Mesendoderm (in vitro differentiated cells): ENCODE data around the gene CCL18.
"Not testable (repeated sequence)": the region's sequence is repeated elsewhere in the genome, so short reads cannot be mapped to it uniquely, and the experiment has no call there.

Source experiments
- DNase-seq: peaks from one replicate; pipeline ENCODE4 v3.0.0; 2013
- H2AK5ac ChIP-seq: 2 replicates; pipeline ENCODE4 v1.6.1; 2013; ENCODE audit warnings: low read length, inconsistent platforms
- H2BK120ac ChIP-seq: 2 replicates; pipeline ENCODE4 v1.6.1; 2013; ENCODE audit warnings: low read depth, mild to moderate bottlenecking, low read length, moderate library complexity, mixed read lengths
- H2BK15ac ChIP-seq: replicated peaks from 2 replicates; pipeline ENCODE4 v1.6.1; 2013; ENCODE audit warnings: low read depth, mild to moderate bottlenecking, moderate library complexity
- H2BK5ac ChIP-seq: 2 replicates; pipeline ENCODE4 v1.6.1; 2013; ENCODE audit warnings: low read length, inconsistent platforms
- H3K18ac ChIP-seq: 2 replicates; pipeline ENCODE4 v1.6.1; 2013; ENCODE audit warnings: mild to moderate bottlenecking, low read length, mixed read lengths
- H3K23ac ChIP-seq: one replicate; pipeline ENCODE4 v1.6.1; 2013; ENCODE audit warnings: low read length
- H3K27ac ChIP-seq: 2 replicates; pipeline ENCODE4 v1.5.1; 2013; ENCODE audit warnings: low read depth, mild to moderate bottlenecking, inconsistent platforms, low read length, moderate library complexity
- H3K27me3 ChIP-seq: 2 replicates; pipeline ENCODE4 v1.6.1; 2013; ENCODE audit warnings: low read length, control low read depth, mild to moderate bottlenecking, inconsistent platforms; ENCODE audit not compliant: insufficient read depth, poor library complexity
- H3K36me3 ChIP-seq: 2 replicates; pipeline ENCODE4 v1.6.1; 2013; ENCODE audit warnings: low read length, inconsistent platforms; ENCODE audit not compliant: control insufficient read depth, insufficient read depth
- H3K4ac ChIP-seq: one replicate; pipeline ENCODE4 v1.6.1; 2013; ENCODE audit warnings: low read depth, mild to moderate bottlenecking, low read length, moderate library complexity
- H3K4me1 ChIP-seq: 2 replicates; pipeline ENCODE4 v1.6.1; 2013; ENCODE audit warnings: low read depth, low read length, inconsistent platforms; ENCODE audit not compliant: control insufficient read depth
- H3K4me2 ChIP-seq: 2 replicates; pipeline ENCODE4 v1.6.1; 2013; ENCODE audit warnings: low read length
- H3K4me3 ChIP-seq: 2 replicates; pipeline ENCODE4 v1.5.1; 2013; ENCODE audit warnings: mild to moderate bottlenecking, low read length
- H3K56ac ChIP-seq: one replicate; pipeline ENCODE4 v1.6.1; 2013; ENCODE audit warnings: low read length
- H3K79me1 ChIP-seq: 2 replicates; pipeline ENCODE4 v1.6.1; 2013; ENCODE audit warnings: low read length, inconsistent platforms
- H3K79me2 ChIP-seq: 2 replicates; pipeline ENCODE4 v1.6.1; 2013; ENCODE audit warnings: mild to moderate bottlenecking, low read length; ENCODE audit not compliant: control insufficient read depth, insufficient read depth
- H3K9ac ChIP-seq: 2 replicates; pipeline ENCODE4 v1.6.1; 2013; ENCODE audit warnings: low read length, inconsistent platforms
- H4K5ac ChIP-seq: one replicate; pipeline ENCODE4 v1.6.1; 2013; ENCODE audit warnings: low read length
- H4K8ac ChIP-seq: one replicate; pipeline ENCODE4 v1.6.1; 2013; ENCODE audit warnings: low read depth, mild to moderate bottlenecking, control low read depth, low read length, moderate library complexity
- WGBS: extraction: QIAGEN DNeasy Blood & Tissue Kit; methylation state at CpG from one replicate; pipeline ENCODE4 v1.1.7; 2013; ENCODE audit warnings: low lambda C conversion rate, missing lambda C conversion rate; ENCODE audit not compliant: insufficient coverage; ENCODE audit errors: extremely low coverage; 5-methylcytosine and 5-hydroxymethylcytosine counted together

CCL18 gene

DNA sequence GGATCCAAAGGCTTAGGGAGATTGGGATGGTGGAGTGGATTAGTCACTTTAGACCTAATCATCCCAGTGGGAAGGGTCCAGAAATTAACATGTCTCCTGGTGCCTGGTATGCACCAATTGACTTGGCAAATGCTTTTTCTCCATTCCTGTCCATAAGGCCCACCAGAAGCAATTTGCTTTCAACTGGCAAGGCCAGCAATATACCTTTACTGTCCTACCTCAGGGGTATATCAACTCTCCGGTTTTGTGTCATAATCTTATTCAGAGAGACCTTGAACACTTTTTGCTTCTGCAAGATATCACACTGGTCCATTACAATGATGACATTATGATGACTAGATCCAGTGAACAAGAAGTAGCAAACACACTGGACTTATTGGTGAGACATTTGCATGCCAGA, 49.1 kb downstream of the CCL18 start:
- no CpG with 5 or more reads among the region's 1 CpG for WGBS
- not testable (repeated sequence) for H3K4me2 ChIP-seq, H3K79me1 ChIP-seq, H3K27ac ChIP-seq, H3K23ac ChIP-seq, H3K4me1 ChIP-seq, H3K4ac ChIP-seq, H3K36me3 ChIP-seq, H4K8ac ChIP-seq, H3K56ac ChIP-seq, H3K18ac ChIP-seq, H3K9ac ChIP-seq, H3K27me3 ChIP-seq, H2BK15ac ChIP-seq, DNase-seq, H2BK5ac ChIP-seq, H2BK120ac ChIP-seq, H3K79me2 ChIP-seq, H4K5ac ChIP-seq, H3K4me3 ChIP-seq, H2AK5ac ChIP-seq

- not testable (repeated sequence) for H3K79me2 ChIP-seq, H2BK15ac ChIP-seq, H3K4me2 ChIP-seq, H3K56ac ChIP-seq, H4K8ac ChIP-seq, H4K5ac ChIP-seq, H3K4ac ChIP-seq, H3K27ac ChIP-seq, H2AK5ac ChIP-seq, H3K4me3 ChIP-seq, H3K4me1 ChIP-seq, H2BK120ac ChIP-seq, H2BK5ac ChIP-seq, H3K9ac ChIP-seq, H3K36me3 ChIP-seq, H3K18ac ChIP-seq, H3K27me3 ChIP-seq, H3K23ac ChIP-seq, DNase-seq, H3K79me1 ChIP-seq
- no CpG with 5 or more reads among the region's 5 CpGs for WGBS
Measured at GRCh38 chr17:36114971-36115648, 51.0 kb downstream of the CCL18 start.

GRCh38 chr17:36115649-36115977, 51.5 kb downstream of the CCL18 start:
- not testable (repeated sequence) for H3K4ac ChIP-seq, H2BK15ac ChIP-seq, H3K23ac ChIP-seq, H3K18ac ChIP-seq, H3K56ac ChIP-seq, H3K9ac ChIP-seq, H3K79me2 ChIP-seq, H3K27ac ChIP-seq, H4K8ac ChIP-seq, H2AK5ac ChIP-seq, H2BK120ac ChIP-seq, H3K36me3 ChIP-seq, H2BK5ac ChIP-seq, H3K4me1 ChIP-seq, H3K4me2 ChIP-seq, H3K4me3 ChIP-seq, H3K27me3 ChIP-seq, H3K79me1 ChIP-seq, DNase-seq, H4K5ac ChIP-seq

- no CpG with 5 or more reads among the region's 5 CpGs for WGBS
- Histone ChIP-seq H3K27ac (no peak overlapping the region), H3K79me2 (no peaks in the 10 kb centered on the region), H3K4me3 (no peak overlapping the region), H4K5ac (no peak overlapping the region), H3K4ac (no peak overlapping the region), H3K4me1 (no peaks in the 10 kb centered on the region), H4K8ac (no peak overlapping the region), H2BK5ac (no peak overlapping the region), H2BK120ac (no peak overlapping the region), H3K23ac (no peak overlapping the region), H3K27me3 (no peaks in the 10 kb centered on the region), H3K9ac (no peak overlapping the region), H3K36me3 (no peaks in the 10 kb centered on the region), H3K18ac (no peak overlapping the region), H3K79me1 (no peaks in the 10 kb centered on the region), H3K4me2 (no peak overlapping the region), H2BK15ac (no peak overlapping the region), H2AK5ac (no peak overlapping the region), H3K56ac (no peak overlapping the region)
- DNase-seq: no peak
Measured at GRCh38 chr17:36117505-36118382, 53.7 kb downstream of the CCL18 start.

DNA sequence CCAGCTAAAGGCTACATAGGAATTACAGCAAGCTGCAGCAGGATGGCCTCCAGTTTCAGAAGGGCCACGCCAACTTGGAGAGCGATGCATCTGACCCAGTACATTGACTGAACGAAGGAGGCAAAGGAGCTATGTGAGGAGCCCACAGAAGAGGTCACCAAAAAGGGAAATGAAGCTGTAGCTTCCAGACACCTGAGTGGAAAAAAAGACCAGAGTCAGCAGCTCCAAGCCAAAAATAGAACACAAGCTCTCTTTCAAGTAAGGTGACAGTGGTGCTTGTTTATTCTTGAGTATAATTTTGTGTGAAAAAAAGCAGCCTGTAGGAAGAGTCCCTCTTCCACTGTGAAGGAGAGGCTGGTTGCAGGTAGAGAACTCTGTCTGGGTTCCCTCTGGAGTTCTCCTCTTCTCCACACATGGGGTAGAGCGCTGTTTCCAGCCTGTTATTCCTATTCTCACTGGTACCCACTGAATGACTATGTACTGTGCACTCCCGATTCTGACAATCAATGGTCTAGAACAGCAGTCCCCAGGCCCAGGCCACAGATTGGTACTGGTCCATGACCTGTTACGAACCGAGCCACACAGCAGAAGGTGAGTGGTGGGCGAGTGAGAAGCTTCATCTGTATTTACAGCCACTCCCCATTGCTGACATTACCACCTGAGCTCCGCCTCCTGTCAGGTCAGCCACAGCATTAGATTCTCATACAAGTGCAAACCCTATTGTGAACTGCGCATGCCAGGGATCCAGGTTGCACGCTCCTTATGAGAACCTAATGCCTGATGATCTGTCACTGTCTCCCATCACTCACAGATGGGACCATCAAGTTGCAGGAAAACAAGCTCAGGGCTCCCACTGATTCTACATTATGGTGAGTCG, 54.6 kb downstream of the CCL18 start:
- H2BK15ac ChIP-seq: no peak overlapping the region
- H3K9ac ChIP-seq: no peak overlapping the region
- H3K4me2 ChIP-seq: no peak overlapping the region
- H3K4me1 ChIP-seq: no peaks in the 10 kb centered on the region
- H4K8ac ChIP-seq: no peak overlapping the region
- no peak overlapping the region for H3K23ac ChIP-seq
- H2BK120ac ChIP-seq: no peak overlapping the region
- no CpG with 5 or more reads among the region's 12 CpGs for WGBS
- no peak overlapping the region for H3K27ac ChIP-seq
- no peak overlapping the region for H3K4me3 ChIP-seq
- H3K56ac ChIP-seq: no peak overlapping the region
- DNase-seq: no peak
- no peak overlapping the region for H2AK5ac ChIP-seq
- H3K18ac ChIP-seq: no peak overlapping the region
- H3K79me1 ChIP-seq: no peaks in the 10 kb centered on the region
- H3K79me2 ChIP-seq: no peaks in the 10 kb centered on the region
- H4K5ac ChIP-seq: no peak overlapping the region
- no peaks in the 10 kb centered on the region for H3K36me3 ChIP-seq
- H2BK5ac ChIP-seq: no peak overlapping the region
- H3K27me3 ChIP-seq: no peaks in the 10 kb centered on the region
- H3K4ac ChIP-seq: no peak overlapping the region
